Gastroesophageal sphincter (tissue), 3 donors: ENCODE results near the gene PRMT1.

Experiments
- CTCF ChIP-seq, 4 experiments: fragments of 200-600 bp in 2 of 4; fragments of 450-650 bp in 2 of 4; sonication (generic) in 1 of 4; IDR thresholded peaks; one replicate each; pipeline ENCODE4 v1.5.1; 2017 to 2019; ENCODE audit warnings: antibody characterized with exemption in 4 of 4, mild to moderate bottlenecking in 2 of 4, moderate library complexity in 2 of 4
- POLR2A ChIP-seq, 2 donors: fragments of 450-650 bp; IDR thresholded peaks; one replicate each; pipeline ENCODE4 v1.6.1; 2017; ENCODE audit warnings: antibody characterized with exemption in 2 of 2, mild to moderate bottlenecking in 2 of 2, moderate library complexity in 1 of 2

GRCh38 chr19:49631610-49632192 lies 45.4 kb upstream of the PRMT1 start:
- TF ChIP-seq CTCF (IDR thresholded peaks at IDR 0.05) (no peak), POLR2A (IDR thresholded peaks at IDR 0.05) (no peak)
